GM21447 (cell line): ENCODE measurements around the gene PLAC8L1.

Experiments used
- ATAC-seq: cut with Tn5 transposase; IDR thresholded peaks from one replicate; pipeline ENCODE4 v1.9.1; 2021; ENCODE audit not compliant: unreplicated experiment

Gene PLAC8L1

DNA sequence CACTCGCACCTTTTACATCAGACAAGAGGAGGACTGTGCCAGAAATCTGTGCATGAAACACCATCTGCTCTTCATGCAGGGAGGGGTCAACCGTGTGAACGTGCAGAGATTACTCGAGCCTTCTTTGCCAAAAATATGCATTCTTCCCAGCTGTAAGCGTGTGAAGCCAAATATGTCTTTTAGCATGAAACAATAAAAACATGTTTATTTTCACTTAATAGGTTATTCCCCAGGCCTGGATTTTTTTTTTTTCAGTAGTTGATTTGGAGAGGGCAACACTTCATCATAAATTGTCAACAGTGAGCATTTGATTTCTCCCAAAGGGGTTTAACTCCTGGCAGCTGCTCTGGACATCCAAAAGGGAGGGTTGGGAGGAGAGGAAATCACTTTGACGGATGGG lies 23.8 kb downstream of the PLAC8L1 start:
- ATAC-seq: no peak

DNA sequence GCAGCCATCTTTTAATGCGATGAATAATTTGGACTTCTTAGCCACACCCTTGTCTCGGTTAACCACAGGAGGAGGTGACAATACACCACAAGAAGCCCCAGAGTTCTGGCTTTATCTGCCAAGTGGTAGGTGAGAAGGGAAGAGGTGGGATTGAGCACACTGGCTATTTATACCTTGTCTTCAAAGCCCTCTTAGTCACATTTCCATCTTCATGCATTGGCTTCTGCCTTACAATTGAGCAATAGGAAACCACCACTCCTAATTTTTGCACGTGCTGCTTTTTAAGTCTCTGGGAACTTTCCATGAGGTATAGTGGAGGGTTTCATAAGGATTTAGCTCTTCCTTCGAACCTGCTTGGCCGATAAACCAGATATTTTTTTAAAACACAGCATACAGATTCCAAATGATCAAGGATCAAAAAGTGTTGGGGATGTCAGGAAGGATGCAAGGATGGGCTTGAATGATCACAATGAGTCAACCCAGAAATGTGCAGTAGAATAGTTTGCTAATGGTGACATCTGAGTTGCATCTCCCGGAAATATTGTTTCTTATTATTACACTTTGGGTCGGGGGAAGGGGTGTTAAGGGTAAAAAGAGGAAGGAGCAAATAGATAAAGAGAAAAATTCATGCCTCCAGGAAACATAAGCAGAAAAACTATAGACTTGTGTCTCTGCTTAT lies 25.5 kb downstream of the PLAC8L1 start:
- ATAC-seq: no peak

DNA sequence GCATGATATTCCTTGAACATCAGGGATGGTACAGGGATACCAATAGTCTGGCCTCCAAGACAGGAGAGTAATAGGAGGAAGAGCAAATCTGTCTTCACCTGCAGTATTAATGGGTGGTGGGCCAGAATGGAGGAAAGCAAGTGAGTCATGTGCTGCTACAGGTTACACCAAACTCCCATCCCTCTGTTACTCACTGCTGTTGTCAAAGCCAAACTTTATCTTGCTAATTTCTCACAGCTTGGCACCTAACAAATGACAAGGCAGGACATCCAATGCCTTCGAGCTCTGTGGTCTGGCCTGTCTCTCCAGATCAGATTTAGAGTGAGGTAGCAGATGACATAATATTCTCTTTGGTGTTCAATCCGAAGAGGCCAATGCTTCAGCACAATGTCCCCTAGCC lies 26.8 kb downstream of the PLAC8L1 start:
- no peak for ATAC-seq

DNA sequence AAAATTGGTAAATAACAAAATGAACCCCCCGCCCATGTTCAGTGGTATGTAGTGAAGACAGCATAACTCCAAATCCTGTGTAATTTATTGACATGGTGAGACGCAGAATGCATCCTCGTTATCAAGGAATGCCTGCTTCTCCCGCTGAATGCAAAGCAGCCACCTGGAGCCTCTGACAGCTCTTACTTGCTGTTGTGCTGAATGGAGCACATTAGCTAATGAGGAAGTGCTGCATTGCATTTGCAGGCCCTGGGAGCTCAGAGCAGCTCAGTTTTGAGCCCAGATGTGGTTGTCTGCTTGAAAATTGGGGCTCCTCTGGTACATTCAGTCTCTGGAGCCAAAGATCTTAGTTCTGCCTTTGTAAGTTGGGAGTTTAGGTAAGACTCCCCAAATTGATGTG lies 28.9 kb downstream of the PLAC8L1 start:
- no peak for ATAC-seq

DNA sequence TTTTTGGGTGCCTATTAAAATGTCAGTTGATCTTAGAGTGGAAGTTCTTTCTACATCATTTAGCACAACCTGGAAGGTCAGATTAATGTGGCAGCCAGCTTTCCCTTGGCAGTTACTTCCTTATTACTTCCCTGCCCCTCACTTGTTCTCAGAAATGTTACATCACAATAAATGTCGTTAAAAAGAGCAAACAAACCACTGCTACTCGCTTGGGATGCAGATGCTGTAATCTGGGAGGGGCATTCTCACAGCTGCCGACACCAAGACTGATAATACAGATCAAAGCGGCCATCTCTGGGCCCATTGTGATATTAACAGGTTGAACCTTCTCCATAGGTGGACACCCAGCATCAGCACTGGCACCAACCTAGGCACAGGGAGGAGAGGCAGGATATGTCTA lies 29.3 kb downstream of the PLAC8L1 start:
- ATAC-seq: no peak

DNA sequence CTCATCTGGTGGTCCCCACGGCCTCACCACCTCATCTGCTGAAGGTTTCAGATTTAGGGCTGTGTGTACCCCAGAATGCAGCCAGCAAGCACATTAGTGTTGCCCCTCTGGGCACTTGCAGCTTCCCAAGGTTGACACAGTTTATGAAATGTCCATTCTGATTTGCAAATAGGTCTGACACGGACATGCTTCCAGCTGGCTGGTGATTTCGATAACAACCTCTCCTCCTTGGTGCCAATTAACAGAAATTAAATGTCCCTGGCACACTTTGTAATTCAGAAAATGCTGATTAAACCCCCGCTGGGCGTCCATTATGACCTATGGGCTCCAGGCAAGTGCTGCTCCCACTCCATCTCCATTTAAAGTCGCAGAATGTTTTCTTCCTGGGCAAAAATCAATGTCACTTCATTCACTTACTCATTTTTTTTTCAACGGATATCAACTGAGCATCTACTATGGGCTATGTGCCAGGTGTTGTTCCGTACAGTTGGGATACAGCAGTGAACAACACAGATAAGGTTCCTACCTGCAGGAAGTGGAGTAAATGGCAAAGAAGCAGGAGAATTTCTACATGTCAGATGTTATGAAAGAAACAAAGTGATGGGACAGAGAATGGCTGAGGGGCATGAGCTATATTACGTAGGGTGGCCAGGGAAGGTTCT lies 32.0 kb downstream of the PLAC8L1 start:
- ATAC-seq: no peak

DNA sequence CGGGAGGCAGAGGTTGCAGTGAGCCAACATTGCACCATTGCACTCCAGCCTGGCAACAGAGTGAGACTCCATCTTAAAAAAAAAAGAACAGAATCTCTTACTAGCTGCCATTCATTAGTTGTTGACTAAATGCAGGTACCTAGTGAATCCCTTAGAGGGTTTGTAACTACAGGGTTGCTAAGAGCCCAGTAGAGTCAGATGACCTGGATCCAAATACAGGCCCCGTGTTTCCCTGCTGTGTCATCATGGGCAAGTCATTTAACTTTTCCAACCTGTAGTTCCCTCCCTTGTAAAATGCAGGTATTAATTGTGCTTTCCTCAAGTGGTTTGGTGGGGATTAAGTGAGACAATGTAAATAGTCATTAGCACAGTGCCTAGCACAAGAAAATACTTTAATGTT lies 32.8 kb downstream of the PLAC8L1 start:
- ATAC-seq: no peak

DNA sequence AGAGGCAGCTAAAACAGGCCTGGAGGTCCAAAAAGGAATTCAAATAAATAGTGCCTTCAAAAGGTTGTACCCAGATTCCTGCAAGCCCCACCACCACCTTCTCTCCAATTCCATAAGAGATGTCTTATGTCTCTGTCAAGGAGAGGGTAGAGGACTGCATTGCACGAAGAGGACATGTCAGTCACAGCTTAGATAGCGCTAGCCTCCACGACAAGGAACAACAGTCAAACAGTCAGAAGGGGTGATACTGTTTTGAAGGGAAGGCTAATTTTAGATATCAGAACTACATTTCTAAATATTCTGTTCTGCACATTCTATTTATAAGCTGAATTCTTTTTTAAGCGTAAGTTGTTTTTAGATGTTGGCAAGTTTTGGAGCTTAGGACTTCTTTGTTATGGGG lies 34.2 kb downstream of the PLAC8L1 start:
- no peak for ATAC-seq

DNA sequence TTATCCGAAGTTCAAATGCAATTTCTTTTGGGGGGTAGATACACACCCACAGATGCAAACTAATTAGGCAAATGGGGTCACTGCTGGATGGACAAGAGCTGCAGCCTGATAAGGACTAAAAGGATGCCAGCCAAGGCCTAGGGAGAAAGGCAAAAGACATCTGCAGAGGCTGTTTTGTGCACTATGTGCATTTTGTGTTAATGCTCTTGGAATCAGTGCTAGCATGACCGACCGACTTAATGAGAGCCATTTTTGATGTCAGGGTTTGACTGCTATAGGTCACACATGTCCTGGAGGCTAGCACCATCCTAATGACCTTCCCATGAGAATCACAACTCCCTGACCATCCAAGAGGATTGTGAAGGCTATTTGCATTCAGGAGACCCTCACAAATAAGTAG lies 34.6 kb downstream of the PLAC8L1 start:
- no peak for ATAC-seq

DNA sequence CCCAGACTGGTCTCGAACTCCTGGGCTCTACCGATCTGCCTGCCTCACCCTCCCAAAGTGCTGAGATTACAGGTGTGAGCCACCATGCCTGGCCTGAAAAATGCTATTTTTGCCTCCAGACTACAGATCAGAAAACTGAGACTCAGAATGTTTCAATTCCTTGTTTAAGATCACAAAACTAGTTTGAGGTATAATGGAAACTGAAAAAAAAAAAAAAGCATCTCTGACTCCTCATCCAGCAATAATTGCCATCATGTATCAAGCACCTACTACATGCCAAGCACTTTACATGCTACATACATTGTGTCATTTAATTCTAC lies 35.6 kb downstream of the PLAC8L1 start:
- ATAC-seq: peak; percentile 71

DNA sequence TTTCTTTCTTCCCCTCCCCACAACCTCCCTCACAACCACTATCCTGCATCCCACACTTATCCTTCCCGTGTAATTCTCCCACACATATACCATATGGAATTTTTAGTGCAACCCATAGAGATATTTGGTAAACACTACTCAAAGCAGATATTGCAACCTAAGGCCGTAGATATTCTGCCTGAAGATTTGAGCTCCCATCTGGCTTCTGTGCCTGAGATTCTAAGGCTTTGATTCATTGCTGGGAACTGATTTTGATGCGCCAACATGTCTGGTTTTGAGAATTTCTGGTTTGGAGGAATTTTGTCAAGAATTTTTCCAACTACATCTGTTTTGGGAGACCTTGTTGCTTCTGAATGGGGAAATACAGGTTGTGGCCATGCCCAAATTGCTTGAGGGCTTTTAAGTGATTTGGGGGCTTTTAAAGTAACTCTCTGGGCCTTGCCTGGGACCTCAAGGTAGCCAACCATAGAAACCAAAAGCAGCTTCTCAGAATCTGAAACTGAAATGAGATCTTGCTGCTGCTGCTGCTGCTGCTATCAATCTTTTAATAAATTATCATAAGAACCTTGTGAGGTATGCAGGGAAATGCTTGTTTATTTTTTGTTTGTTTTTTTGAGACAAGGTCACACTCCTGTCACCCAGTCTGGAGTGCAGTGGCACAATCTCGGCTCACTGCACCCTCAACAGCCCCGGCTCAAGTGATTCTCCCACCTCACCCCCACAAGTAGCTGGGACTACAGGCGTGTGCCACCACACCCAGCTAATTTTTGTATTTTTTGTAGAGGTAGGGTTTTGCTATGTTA lies 36.2 kb downstream of the PLAC8L1 start:
- ATAC-seq: peak; percentile 60

DNA sequence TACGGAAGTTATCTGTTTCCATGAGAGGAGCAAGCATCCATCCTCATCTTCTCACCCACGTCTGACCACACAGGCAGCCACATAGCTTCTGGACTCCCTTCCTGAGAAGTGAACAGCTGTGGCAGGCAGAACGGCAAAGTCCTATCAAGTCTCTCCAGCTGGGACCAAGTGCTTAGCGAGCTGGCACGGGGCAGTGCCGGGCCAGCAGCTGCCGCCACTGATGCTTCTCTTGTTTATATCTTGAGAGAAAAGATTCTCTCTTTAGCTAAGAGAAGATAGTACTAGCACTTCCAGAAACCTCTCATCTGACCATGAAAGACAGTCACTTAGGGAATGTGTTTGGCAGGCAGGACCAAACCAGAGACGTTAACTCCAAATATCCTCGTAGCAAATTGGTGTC lies 37.2 kb downstream of the PLAC8L1 start:
- ATAC-seq: no peak

DNA sequence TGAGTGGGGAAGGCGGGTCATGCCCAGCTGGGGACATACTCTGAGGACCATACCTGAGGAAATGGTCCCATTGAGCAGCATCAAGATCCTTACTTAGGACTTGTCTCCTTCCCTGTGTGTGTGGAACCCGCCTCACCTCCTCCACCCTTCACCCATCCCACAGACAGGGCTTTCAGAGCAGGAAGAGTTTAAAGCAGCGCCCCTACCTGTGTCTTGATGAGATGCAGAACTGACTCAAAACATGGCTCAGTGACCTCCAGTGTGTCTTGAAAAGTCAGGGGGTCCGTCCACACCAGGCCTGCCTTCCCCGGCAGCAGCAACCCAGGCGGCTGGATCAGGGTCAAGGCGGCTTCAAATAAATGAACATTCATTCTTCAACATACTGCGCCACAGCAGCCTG lies 38.4 kb downstream of the PLAC8L1 start:
- ATAC-seq: no peak

DNA sequence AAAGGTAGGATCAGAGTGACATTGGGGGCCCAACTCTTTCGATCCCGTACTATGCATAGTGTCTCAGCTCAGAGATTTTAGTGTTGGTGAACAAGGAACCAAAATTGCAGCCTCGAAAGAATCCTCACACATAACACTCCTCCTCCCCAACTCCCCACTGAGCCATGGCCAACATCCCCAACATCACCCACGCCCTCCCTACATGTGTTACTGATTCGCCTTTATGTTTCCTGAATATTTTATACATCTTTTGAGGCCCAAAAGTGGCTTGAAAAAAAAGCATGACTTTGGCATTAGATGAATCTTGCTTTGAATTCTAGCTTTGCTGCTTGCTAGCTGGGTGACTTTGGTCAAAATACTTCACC lies 45.2 kb downstream of the PLAC8L1 start:
- ATAC-seq: no peak

DNA sequence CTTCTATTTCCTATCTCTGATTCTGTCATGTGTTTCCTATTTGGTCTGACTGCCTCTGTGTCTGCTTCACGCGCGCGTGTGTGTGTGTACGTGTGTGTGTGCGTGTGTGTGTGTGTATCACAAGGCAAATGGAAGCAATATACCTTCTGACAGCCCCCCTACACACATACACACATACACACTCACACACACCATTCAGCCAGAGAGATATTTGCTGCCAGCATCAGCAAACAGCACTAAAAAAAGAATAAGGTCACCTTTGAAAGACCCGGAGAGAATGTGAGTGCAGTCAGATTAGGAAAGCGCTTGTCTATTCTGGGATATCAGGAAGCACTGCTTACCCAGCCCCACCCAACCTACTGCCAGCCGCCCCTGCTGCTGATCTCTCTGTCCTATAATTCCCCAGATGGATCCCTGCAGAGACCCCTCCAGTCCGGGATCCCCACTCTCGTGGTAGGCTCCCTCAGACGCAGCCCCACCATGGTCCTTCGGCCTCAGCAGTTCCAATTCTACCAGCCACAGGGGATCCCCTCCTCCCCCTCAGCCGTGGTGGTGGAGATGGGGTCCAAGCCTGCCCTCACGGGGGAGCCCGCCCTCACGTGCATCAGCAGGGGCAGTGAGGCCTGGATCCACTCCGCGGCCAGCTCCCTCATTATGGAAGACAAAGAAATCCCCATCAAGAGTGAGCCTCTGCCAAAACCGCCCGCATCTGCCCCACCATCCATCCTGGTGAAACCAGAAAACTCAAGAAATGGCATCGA lies 45.7 kb downstream of the PLAC8L1 start:
- ATAC-seq: no peak

DNA sequence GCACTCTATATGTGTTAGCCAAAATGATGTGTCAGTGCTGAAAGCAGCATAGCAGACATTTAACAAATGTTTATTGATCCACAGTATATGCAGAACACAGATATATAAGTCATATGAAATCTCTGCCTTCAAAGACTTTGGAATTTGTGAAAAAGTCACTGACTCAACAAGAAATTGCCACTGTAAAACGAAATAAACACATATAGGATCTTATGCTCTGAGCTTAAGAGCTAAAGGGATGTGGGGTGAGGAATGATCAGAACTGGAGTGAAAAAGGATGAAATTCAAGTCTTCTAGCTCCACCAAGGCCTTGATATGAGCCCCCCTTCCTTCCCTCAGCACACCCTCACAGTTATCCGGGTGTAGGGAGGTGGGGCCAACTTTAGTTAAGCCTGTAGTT lies 49.9 kb downstream of the PLAC8L1 start:
- no peak for ATAC-seq

DNA sequence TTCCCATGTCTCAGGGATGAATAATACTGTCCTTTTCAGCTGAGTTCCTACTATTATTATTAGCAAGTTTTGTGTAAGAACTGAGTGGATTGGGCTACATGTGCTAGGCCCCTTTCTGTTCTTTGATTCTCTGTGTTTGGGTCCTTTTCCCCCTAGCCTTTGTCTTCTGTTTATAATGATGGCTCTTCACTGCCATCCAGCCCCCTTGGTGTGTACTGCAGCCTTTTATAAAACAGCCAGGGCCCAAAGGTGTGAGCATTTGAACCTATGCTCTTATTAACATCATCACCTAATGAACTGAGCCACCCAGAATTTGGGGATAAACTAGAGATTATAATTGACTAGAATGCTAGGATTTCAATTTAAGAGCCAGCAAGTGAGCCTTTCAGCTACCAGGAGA lies 52.6 kb downstream of the PLAC8L1 start:
- ATAC-seq: no peak

DNA sequence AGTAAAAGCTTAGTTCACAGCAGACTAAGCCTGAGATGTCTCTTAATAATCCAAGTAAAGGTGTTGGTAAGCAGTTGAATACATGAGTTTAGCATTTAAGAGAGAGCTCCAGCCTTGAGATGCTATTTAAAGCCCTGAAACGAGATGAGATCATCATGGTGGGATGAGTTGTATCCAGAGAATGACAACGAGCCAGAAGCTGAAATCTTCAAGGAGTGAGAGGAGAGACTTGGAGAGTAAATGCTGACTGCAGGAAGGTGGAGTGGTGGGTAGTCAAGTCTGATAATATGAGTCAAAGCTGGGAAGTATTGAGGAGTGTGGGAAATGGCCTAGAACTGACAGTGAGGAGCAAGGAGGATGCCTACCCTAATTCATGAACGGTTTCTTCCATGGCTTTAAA lies 53.7 kb downstream of the PLAC8L1 start:
- no peak for ATAC-seq

DNA sequence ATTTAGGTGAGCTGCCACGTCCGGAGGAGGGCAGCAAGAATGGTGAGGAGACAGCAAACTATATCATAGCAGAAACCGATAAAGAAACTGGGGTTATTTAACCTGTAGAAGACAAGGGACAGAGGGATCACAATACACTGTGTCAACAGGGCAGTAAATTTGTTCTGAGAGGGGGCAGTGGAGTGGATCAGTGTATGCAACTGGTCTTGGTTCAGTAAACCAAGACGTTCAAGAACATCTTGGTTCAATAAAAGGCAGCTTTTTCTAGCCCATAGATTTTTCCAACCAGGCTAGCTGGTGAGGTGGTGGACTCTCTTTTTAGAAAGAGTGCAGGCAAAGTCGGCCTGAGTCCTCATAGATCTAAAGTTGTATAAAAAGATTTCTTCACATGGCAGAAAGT lies 55.3 kb downstream of the PLAC8L1 start:
- ATAC-seq: no peak

DNA sequence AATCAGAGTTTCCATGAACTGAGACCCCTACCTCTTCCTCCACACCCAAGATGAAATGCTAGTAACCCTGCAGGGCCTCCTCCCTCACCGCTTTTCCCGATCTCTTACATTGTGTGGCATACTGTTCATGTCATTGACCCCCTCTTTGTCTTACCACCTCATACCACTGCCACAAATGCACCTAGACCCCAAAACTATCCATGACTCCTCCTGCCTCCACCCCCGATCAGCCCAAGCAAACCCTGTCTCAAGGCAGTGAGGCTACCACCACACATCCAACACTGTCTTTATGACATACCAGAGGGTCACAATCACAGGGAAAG lies 55.7 kb downstream of the PLAC8L1 start:
- no peak for ATAC-seq

DNA sequence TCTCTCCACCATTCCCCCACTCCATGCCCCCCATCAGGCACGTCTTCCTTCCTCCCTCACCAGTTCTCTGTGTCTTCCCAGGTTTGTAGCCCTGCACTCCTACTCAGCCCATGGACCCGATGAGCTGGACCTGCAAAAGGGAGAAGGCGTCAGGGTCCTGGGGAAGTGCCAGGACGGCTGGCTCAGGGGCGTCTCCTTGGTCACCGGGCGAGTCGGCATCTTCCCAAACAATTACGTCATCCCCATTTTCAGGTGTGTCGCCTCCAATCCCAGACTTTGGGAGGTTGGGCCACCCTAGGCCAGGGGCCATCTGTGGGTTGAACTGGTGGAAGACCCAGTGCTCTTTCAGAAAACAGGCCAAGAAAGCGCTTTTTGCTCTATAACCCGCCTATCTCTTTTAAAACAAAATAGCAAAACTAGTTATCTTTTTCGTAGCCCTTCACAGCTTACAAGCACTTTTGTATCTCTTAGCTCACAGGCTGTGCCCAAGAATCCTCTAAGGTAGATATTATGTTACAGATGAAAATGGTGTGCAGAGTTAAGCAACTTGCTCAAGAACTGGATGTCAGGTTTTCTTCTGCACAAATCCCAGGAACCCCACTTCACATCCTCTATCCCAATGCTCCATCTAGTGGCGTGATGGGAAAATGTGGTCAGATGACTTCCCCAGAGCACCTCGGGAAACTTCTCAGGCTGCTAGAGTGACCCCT lies 56.2 kb downstream of the PLAC8L1 start:
- no peak for ATAC-seq
